Calu3 (cell line): ENCODE data around the gene SLMAP. TPM values are rescaled to one million over a fixed set of nuclear protein-coding genes. Genes with fewer than 3 reads are reported as not detected.

Experiments
- BruUV-seq: library from RNA; stranded (reverse); fragments of 400-500 nt; replicated peaks from 2 replicates; lab custom pipeline; 2021; lab: Mats Ljungman, UMichigan
- CTCF ChIA-PET: fragments of 300-600 bp; sonication (Branson Sonifier 250); formaldehyde crosslinking; loops from one replicate; lab custom pipeline; 2022; ENCODE audit warnings: antibody characterized with exemption; lab: Charles Lee
- DNase-seq: peaks from one replicate; pipeline ENCODE4 v3.0.0; 2022
- H3K27ac Mint-ChIP-seq: one replicate; pipeline ENCODE4 v1.8.0; 2022; ENCODE audit warnings: mixed read lengths; ENCODE audit not compliant: unreplicated experiment
- H3K27me3 Mint-ChIP-seq: one replicate; pipeline ENCODE4 v1.8.0; 2022; ENCODE audit warnings: mixed read lengths; ENCODE audit not compliant: unreplicated experiment
- H3K36me3 Mint-ChIP-seq: one replicate; pipeline ENCODE4 v1.8.0; 2022; ENCODE audit warnings: mild to moderate bottlenecking, moderate library complexity, mixed read lengths; ENCODE audit not compliant: insufficient read depth, unreplicated experiment
- H3K4me1 Mint-ChIP-seq: one replicate; pipeline ENCODE4 v1.8.0; 2022; ENCODE audit warnings: mild to moderate bottlenecking, low read depth, mixed read lengths; ENCODE audit not compliant: unreplicated experiment
- H3K4me3 Mint-ChIP-seq: one replicate; pipeline ENCODE4 v1.8.0; 2022; ENCODE audit warnings: mild to moderate bottlenecking, low read depth, moderate library complexity, mixed read lengths; ENCODE audit not compliant: unreplicated experiment
- H3K9me3 Mint-ChIP-seq: one replicate; pipeline ENCODE4 v1.8.0; 2022; ENCODE audit warnings: low read depth, mixed read lengths; ENCODE audit not compliant: unreplicated experiment
- CTCF ChIP-seq: fragments of 200-600 bp; IDR thresholded peaks from one replicate; pipeline ENCODE4 v1.8.0; 2022; ENCODE audit warnings: antibody characterized with exemption; ENCODE audit not compliant: unreplicated experiment
- intact Hi-C: fragments of 100-400 bp; cut with micrococcal nuclease; formaldehyde crosslinking; loops from one replicate; pipeline ENCODE4 v1.10.0; 2022; ENCODE audit not compliant: unreplicated experiment
- total RNA-seq: library from RNA; stranded (reverse); gene quantifications from 2 replicates; pipeline ENCODE4 v1.2.3, GENCODE V29; 2022

SLMAP gene
- total RNA-seq, 1 experiment from 2014 or later: 114 TPM

- peaks cover 8% of the 10 kb centered on the region for H3K36me3 Mint-ChIP-seq
- DNase-seq: no peak
- TF ChIP-seq CTCF: no peak
- no peaks in the 10 kb centered on the region for H3K4me1 Mint-ChIP-seq
- no peaks in the 10 kb centered on the region for H3K27me3 Mint-ChIP-seq
- CTCF ChIA-PET: no interaction called here
- no TSS peak for BruUV-seq
- no peak overlapping the region for H3K27ac Mint-ChIP-seq
- H3K9me3 Mint-ChIP-seq: no peaks in the 10 kb centered on the region
- intact Hi-C loops: no loop called here
- H3K4me3 Mint-ChIP-seq: no peak overlapping the region
These were observed 186.8 kb downstream of the SLMAP start for GRCh38 chr3:57942872-57943283.

GRCh38 chr3:57943525-57944495 lies 187.7 kb downstream of the SLMAP start:
- no peak for DNase-seq
- H3K4me3 Mint-ChIP-seq: no peak overlapping the region
- TF ChIP-seq CTCF: no peak
- BruUV-seq: no TSS peak
- H3K27me3 Mint-ChIP-seq: no peaks in the 10 kb centered on the region
- no peak overlapping the region for H3K27ac Mint-ChIP-seq
- CTCF ChIA-PET: no interaction called here
- H3K36me3 Mint-ChIP-seq: peaks cover 8% of the 10 kb centered on the region
- H3K4me1 Mint-ChIP-seq: no peaks in the 10 kb centered on the region
- intact Hi-C loops: no loop called here
- no peaks in the 10 kb centered on the region for H3K9me3 Mint-ChIP-seq

GRCh38 chr3:57946970-57947381 lies 190.9 kb downstream of the SLMAP start:
- Mint-ChIP-seq H3K9me3 (no peaks in the 10 kb centered on the region), H3K4me1 (peaks cover 21% of the 10 kb centered on the region), H3K36me3 (peaks cover 13% of the 10 kb centered on the region), H3K4me3 (no peak overlapping the region), H3K27me3 (no peaks in the 10 kb centered on the region), H3K27ac (no peak overlapping the region)
- DNase-seq: no peak
- BruUV-seq: no TSS peak
- CTCF ChIA-PET: no interaction called here
- intact Hi-C loops: no loop called here
- TF ChIP-seq CTCF: no peak

GRCh38 chr3:57948080-57948671 lies 192.1 kb downstream of the SLMAP start:
- DNase-seq: no peak
- TF ChIP-seq CTCF: no peak
- CTCF ChIA-PET: no interaction called here
- H3K4me1 Mint-ChIP-seq: peaks cover 28% of the 10 kb centered on the region
- H3K4me3 Mint-ChIP-seq: no peak overlapping the region
- H3K27me3 Mint-ChIP-seq: no peaks in the 10 kb centered on the region
- no TSS peak for BruUV-seq
- peaks cover 13% of the 10 kb centered on the region for H3K36me3 Mint-ChIP-seq
- intact Hi-C loops: no loop called here
- H3K27ac Mint-ChIP-seq: no peak overlapping the region
- H3K9me3 Mint-ChIP-seq: no peaks in the 10 kb centered on the region
